EL (cell line): ENCODE measurements around the gene DNAJB6.

Experiments used
- DNase-seq: peaks from one replicate; pipeline ENCODE4 v3.0.0-alpha.2; 2016

The DNAJB6 gene

DNA sequence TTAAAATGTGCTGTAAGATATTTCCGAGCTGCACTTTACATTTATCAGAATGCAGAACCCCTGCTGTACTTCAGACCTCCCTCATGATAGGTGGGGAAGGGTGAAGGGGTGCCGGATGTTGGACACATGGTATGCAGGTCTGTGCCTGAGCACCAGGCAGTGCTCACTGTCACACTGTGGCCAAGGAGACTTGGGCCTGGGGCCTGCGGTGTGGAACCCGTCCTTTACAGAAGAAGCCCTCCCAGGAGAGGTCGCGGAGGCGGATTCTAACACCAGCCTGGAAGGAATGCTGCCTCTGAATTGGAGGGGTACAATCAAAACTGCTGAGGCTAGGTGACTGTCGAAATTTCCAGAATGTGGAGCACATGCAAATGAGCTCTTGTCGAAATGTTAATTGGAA lies 34.5 kb downstream of the DNAJB6 start:
- no peak for DNase-seq

DNA sequence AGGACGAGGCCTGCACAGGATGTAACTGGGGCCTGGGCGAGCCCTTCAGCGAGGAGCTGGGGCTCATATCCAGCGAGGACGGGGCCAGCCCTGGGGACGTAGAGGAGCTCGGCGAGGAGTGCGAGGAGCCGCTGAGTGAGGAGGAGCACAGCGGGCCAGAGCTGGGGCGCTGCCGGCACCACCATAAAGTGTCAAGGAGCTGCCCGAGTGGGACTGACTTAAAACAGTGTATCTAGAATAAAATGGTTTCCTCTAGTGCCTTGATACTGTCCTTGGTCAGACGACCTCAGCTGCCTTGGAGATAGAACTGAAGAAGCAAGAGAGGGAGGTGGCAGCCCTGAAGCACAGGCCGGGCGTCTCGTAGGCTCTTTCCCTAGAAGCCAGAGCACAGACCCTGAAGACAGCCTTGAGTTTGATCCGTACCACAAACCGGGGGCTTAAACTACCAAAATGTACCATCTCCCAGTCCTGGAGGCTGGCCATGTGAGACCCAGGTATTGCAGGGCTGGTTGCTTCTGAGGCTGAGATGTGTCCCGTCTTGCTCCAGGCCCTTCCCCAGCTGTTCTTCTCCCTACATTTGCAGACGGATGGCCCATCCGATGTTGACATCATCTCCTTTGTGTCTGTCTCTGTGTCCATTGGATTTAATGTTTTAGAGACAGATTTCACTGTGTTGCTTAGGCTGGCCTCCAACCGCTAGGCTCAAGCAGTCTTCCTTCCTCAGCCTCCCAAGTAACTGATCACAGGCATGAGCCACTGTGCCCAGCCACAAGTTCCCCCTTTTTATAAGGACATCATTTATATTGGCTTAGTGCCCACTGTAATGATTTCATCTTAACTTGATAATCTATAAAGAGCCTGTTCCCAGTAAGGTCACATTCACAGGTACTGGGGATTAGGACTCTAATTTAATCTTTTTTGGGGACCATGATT lies 35.8 kb downstream of the DNAJB6 start:
- DNase-seq = no peak

GRCh38 chr7:157373493-157373892 lies 36.7 kb downstream of the DNAJB6 start:
- DNase-seq = no peak

- DNase-seq = no peak
Observed at GRCh38 chr7:157375410-157375809, 38.6 kb downstream of the DNAJB6 start.

DNA sequence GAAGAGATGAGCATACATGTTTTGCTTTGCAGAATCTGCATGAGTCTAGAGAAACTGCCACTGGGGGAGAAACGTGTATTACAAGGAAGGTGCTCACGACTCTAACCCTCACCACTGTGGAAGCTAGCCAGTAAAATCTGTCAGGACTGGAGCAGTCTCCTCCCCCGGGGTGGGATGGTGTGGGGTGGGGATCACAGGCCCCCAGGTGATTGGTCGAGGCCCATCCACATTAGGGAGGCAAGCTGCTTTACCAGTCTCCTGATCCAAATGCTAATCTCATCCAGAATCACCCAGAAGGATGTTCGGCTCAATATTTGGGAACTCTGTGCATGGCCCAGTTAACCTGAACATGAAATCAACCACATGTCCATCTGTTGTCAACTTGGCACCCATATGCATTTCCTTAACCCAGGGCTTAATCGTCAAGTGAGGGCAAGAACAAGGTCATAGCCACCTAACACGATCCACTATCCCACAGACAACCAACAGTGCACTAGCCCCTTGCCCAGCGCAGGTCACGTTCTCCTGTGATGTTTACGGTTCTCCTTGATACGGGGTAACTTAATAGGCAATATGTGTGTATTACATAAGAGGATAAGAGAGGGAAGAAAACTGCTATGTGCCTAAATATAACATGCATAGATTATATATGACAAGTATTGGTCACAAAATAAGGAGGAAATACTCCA lies 40.8 kb downstream of the DNAJB6 start:
- no peak for DNase-seq

DNA sequence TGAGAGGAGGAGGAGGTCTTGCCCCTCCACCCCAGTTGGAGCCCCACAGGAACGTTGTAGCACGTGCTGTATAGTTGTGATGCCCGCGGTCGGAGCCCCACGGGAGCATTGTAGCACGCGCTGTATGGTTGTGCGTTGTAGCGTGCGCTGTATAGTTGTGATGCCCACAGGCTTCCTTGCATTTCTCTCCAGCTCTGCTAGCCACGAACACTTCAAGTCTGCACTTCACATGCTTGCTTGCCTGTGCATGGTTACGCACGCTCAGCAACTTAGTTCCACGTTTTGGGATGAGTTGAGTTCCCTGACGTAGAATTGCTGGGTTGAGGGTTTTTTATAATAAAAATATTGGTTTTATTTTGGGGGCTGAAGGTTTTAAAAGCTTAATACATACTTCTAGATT lies 41.6 kb downstream of the DNAJB6 start:
- no peak for DNase-seq

DNA sequence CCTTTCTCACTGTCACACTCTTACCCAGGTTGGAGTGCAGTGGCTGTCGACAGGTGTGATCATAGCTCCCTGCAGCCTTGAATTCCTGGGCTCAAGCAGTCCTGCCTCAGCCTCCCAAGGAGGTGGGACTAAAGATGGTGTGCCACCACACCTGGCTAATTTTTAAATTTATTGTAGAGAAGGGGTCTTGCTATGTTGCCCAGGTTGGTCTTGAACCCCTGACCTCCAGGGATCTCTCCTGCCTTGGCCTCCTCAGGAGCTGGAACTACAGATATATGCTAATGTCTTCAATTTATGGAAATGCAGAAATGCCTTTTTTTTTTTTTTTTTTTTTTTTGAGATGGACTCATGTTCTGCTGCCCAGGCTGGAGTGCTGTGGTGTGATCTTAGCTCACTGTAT lies 42.7 kb downstream of the DNAJB6 start:
- DNase-seq = no peak

DNA sequence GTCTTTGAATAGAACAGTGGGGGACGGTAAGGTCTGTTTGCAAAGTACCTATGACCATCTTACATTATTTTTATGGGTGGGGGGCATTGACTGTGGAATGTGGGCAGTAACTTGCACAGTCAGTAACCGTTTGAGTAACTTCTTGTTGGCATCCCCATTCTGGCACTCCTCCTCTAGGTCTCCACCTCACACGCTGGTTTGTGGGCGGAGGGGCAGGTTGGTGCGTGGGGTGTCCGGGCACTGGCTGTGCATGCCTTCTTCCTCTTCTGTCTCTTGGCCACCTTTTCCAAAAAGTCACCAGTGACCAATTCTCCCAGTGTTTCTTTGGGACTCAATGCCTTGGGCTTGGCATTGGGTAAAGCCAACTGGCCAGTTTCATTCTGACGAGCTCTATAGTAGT lies 43.6 kb downstream of the DNAJB6 start:
- no peak for DNase-seq

DNA sequence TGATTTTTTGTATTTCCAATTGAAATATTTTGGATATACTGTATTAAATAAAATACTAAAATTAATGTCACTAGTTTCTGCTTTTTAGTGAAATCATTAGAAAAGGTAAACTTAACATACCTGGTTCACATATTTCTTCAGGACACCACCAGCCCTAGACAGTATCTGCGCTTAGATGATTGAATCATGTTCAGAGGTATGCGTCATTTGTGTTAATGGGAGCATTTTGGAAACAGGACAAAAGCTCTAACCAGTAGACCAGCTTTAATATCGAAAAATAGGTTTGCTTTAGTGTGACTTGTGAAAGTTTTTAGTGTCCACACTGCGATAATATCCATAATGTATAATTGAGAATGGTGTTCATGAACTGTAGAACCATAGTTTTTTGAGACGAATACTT lies 47.1 kb downstream of the DNAJB6 start:
- DNase-seq = no peak

GRCh38 chr7:157384301-157384700 lies 47.5 kb downstream of the DNAJB6 start:
- no peak for DNase-seq

- DNase-seq = peak; percentile 74
Observed at GRCh38 chr7:157386979-157387800, 50.4 kb downstream of the DNAJB6 start.

GRCh38 chr7:157388301-157388700 lies 51.5 kb downstream of the DNAJB6 start:
- no peak for DNase-seq

DNA sequence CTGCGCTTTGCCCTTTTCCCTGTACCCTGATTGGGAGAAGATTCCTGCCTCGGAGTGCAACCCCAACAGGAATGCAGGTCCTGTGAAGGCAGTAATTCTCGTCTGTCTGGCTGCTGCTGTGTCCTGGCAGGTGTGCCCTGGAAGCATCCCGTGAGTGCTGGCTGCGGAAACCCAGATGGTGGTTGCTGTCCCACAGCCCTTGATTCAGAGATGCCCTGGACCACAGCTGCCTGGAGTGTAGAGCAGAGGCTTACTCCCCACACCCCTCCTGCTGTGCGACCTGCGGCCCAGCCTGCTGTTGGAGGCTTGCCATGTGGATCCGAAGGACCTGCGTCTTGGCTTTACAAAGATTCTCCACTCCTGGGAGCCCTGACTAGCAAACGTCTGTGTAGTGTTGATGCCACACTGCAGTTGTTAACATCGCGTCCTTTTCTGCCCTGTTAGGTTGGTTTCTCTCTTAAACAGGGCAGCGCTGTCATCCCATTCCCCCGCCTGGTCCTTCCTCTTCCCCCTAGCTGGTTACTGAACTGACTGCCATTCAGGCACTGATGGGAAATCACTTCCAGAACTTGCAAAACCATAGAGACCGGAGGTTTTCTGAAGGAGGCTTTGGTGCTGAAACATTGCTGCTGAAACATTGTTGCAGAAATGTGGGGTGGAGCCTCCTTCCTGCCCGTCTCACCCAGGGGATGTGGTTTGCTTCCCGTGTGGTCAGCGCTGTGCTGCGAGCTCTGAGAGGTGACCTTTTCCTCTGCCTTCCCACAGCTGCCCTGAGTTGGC lies 53.3 kb downstream of the DNAJB6 start:
- DNase-seq = no peak

- no peak for DNase-seq
Observed at GRCh38 chr7:157391036-157391710, 54.4 kb downstream of the DNAJB6 start.

DNA sequence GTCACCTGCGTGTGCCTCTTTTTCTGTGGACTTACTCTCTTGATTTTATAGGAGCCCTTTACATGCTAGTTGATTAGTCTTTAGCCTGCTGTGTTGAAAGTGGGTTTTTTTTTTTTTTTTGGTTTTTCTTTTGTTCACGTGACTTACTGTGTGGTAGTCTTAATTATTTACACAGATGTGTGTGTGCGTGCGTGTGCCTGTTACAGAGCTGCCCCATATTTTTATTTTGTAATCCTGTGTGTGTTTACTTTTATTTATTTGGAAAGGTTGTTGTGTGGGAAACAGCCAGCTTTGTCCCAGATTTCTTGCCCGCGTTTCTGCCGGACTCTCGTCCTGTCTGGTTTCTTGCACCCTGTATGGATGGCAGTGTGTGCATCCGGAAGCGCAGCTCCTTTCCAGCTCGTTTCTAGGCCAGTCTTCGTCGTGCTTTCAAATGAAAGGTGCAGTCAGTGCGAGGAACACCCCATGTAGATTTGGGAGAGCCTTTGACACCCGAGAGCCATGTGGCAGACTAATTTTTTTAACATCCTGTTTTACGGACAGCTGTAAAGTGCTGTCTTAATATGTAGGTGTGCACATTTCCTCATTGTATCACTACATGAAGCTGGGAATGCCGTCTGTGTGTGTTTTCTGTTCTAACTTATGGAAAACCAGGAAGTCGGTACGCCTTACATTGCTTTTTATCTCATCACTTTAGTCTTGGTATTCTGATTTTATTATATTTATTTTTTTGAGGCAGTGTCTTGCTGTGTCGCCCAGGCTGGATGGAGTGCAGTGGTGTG lies 55.6 kb downstream of the DNAJB6 start:
- DNase-seq = no peak

- DNase-seq = peak; percentile 68
Observed at GRCh38 chr7:157394246-157395191, 57.7 kb downstream of the DNAJB6 start.

DNA sequence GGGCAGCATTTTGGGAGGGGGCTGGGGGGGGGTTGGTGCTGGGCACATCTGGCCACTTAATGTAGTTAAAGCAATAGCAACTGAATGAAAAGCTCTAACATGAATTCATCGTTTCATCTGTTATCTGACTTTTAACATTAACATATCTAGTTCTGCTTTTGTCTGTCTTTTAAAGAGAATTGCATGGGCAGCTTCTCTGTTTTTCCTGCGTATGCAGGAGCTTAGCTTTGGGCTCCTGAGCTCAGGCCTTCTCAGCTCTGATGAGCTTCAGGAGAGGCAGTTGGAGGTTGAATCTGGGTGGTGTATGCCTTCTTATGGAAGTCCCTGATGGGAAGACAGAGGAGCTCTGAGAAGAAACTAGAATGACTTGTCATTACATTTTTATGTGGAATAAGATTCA lies 58.4 kb downstream of the DNAJB6 start:
- no peak for DNase-seq

- DNase-seq = no peak
Observed at GRCh38 chr7:157396316-157397035, 59.7 kb downstream of the DNAJB6 start.

- DNase-seq = no peak
Observed at GRCh38 chr7:157397036-157397720, 60.4 kb downstream of the DNAJB6 start.
